ENCODE measurements around the gene NARF. TPM values are rescaled to one million over a fixed set of nuclear protein-coding genes. Genes with fewer than 3 reads are reported as not detected.

NARF gene
- total and polyA plus RNA-seq, 2 donors (not counting 1 experiment from before 2014, with no cell fraction given), result 92.4 to 103 TPM

- intact Hi-C loops (cut with micrococcal nuclease), result no loop called here
- Histone ChIP-seq H3K4me1 (ENCODE audit: control insufficient read depth in 2 of 2, insufficient read depth in 2 of 2, low read length in 2 of 2) (peaks cover 0 to 9% of the 10 kb centered on the region in 2 donors), H3K27me3 (replicated peaks in 1 of 4; ENCODE audit: control extremely low read depth in 1 of 4, control insufficient read depth in 3 of 4, insufficient read depth in 4 of 4, low read length in 3 of 4) (no peaks in the 10 kb centered on the region), H4K20me1 (ENCODE audit: control insufficient read depth, insufficient read depth, low read length, poor library complexity, severe bottlenecking) (no peaks in the 10 kb centered on the region), H3K79me2 (ENCODE audit: control insufficient read depth, insufficient read depth, low read length) (no peaks in the 10 kb centered on the region), H3K9me3 (ENCODE audit: control extremely low read depth in 1 of 3, control insufficient read depth in 2 of 3, insufficient read depth in 1 of 3, low read length in 2 of 3) (no peaks in the 10 kb centered on the region), H3K27ac (ENCODE audit: low read length in 2 of 2) (no peak overlapping the region), H3K36me3 (replicated peaks in 1 of 2; ENCODE audit: control extremely low read depth in 1 of 2, control insufficient read depth in 1 of 2, extremely low read depth in 1 of 2, insufficient read depth in 2 of 2, low read length in 1 of 2) (peaks cover 6 to 55% of the 10 kb centered on the region in 2 experiments), H3K4me3 (ENCODE audit: control extremely low read depth in 1 of 5, extremely low read depth in 1 of 5, insufficient read depth in 1 of 5, low read depth in 2 of 5, low read length in 4 of 5) (no peak overlapping the region), H3K4me2 (replicated peaks; ENCODE audit: low read depth, low read length, poor library complexity, severe bottlenecking) (no peak overlapping the region), H3K9ac (ENCODE audit: low read length) (no peak overlapping the region), H2AFZ (ENCODE audit: insufficient read depth, low read depth, low read length, poor library complexity, severe bottlenecking) (no peak overlapping the region)
- Mint-ChIP-seq H3K4me3 (no peak overlapping the region), H3K27ac (no peak overlapping the region), H3K9me3 (ENCODE audit: insufficient read depth) (no peaks in the 10 kb centered on the region), H3K4me1 (peaks cover 6% of the 10 kb centered on the region), H3K27me3 (no peaks in the 10 kb centered on the region)
- ATAC-seq (ENCODE audit: low read depth) (no peak), DNase-seq (no peak)
- ChIA-PET POLR2A (no interaction called here), CTCF (no interaction called here)
- TF ChIP-seq, protein P1, sequence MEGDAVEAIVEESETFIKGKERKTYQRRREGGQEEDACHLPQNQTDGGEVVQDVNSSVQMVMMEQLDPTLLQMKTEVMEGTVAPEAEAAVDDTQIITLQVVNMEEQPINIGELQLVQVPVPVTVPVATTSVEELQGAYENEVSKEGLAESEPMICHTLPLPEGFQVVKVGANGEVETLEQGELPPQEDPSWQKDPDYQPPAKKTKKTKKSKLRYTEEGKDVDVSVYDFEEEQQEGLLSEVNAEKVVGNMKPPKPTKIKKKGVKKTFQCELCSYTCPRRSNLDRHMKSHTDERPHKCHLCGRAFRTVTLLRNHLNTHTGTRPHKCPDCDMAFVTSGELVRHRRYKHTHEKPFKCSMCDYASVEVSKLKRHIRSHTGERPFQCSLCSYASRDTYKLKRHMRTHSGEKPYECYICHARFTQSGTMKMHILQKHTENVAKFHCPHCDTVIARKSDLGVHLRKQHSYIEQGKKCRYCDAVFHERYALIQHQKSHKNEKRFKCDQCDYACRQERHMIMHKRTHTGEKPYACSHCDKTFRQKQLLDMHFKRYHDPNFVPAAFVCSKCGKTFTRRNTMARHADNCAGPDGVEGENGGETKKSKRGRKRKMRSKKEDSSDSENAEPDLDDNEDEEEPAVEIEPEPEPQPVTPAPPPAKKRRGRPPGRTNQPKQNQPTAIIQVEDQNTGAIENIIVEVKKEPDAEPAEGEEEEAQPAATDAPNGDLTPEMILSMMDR (IDR thresholded peaks at IDR 0.05), result no peak
- TF ChIP-seq EZH2 (IDR thresholded peaks at IDR 0.05; ENCODE audit: borderline replicate concordance, insufficient read depth, low read depth, low read length, poor library complexity, severe bottlenecking), result no peak
- WGBS (ENCODE audit: insufficient coverage), result 93% methylated on average over 12 of the region's 13 CpGs
Measured at GRCh38 chr17:82486231-82487094, 27.9 kb downstream of the NARF start.

DNA sequence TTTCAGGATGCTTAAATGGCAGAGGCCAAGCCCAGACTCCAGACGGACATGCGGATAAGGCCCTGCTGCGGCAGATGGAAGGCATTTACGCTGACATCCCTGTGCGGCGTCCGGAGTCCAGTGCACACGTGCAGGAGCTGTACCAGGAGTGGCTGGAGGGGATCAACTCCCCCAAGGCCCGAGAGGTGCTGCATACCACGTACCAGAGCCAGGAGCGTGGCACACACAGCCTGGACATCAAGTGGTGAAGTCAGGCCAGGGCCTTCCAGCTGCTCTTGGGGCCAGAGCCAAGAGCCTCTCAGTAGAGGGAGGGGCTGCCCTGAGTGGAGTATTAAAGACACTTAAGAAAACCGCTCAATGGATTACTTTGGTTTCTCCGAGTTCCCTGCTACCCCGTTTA, 29.4 kb downstream of the NARF start:
- intact Hi-C loops (cut with micrococcal nuclease), result no loop called here
- H3K36me3 ChIP-seq (replicated peaks in 1 of 2; ENCODE audit: control extremely low read depth in 1 of 2, control insufficient read depth in 1 of 2, extremely low read depth in 1 of 2, insufficient read depth in 2 of 2, low read length in 1 of 2), result peaks cover 4 to 47% of the 10 kb centered on the region in 2 experiments
- 97% methylated on average over 11 of the region's 14 CpGs for WGBS (ENCODE audit: insufficient coverage)
- TF ChIP-seq EZH2 (IDR thresholded peaks at IDR 0.05; ENCODE audit: borderline replicate concordance, insufficient read depth, low read depth, low read length, poor library complexity, severe bottlenecking), result no peak
- TF ChIP-seq, protein P1 (IDR thresholded peaks at IDR 0.05), result no peak
- DNase-seq (no peak), ATAC-seq (ENCODE audit: low read depth) (no peak)
- CTCF ChIA-PET, result no interaction called here
- no peaks in the 10 kb centered on the region for H4K20me1 ChIP-seq (ENCODE audit: control insufficient read depth, insufficient read depth, low read length, poor library complexity, severe bottlenecking)
- no peaks in the 10 kb centered on the region for H3K27me3 Mint-ChIP-seq
- no peak overlapping the region for H3K27ac Mint-ChIP-seq
- no peak overlapping the region for H3K4me3 ChIP-seq (ENCODE audit: control extremely low read depth in 1 of 5, extremely low read depth in 1 of 5, insufficient read depth in 1 of 5, low read depth in 2 of 5, low read length in 4 of 5)
- H3K79me2 ChIP-seq (ENCODE audit: control insufficient read depth, insufficient read depth, low read length), result no peaks in the 10 kb centered on the region
- H3K4me2 ChIP-seq (replicated peaks; ENCODE audit: low read depth, low read length, poor library complexity, severe bottlenecking), result no peak overlapping the region
- no peaks in the 10 kb centered on the region for H3K9me3 Mint-ChIP-seq (ENCODE audit: insufficient read depth)
- POLR2A ChIA-PET, result interaction anchor here (0.6 kb wide), 1 partner anchor 17 kb away, joined by 6 read pairs; no protein-coding TSS in a partner anchor
- H3K9ac ChIP-seq (ENCODE audit: low read length), result no peak overlapping the region
- H3K27me3 ChIP-seq (replicated peaks in 1 of 4; ENCODE audit: control extremely low read depth in 1 of 4, control insufficient read depth in 3 of 4, insufficient read depth in 4 of 4, low read length in 3 of 4), result no peaks in the 10 kb centered on the region
- H3K9me3 ChIP-seq (ENCODE audit: control extremely low read depth in 1 of 3, control insufficient read depth in 2 of 3, insufficient read depth in 1 of 3, low read length in 2 of 3), result no peaks in the 10 kb centered on the region
- H3K4me1 ChIP-seq (ENCODE audit: control insufficient read depth in 2 of 2, insufficient read depth in 2 of 2, low read length in 2 of 2), result peaks cover 0 to 9% of the 10 kb centered on the region in 2 donors
- no peak overlapping the region for H3K27ac ChIP-seq (ENCODE audit: low read length in 2 of 2)
- peaks cover 6% of the 10 kb centered on the region for H3K4me1 Mint-ChIP-seq
- H3K4me3 Mint-ChIP-seq, result no peak overlapping the region
- no peak overlapping the region for H2AFZ ChIP-seq (ENCODE audit: insufficient read depth, low read depth, low read length, poor library complexity, severe bottlenecking)
